ENCODE results near the gene CANT1. TPM values are rescaled to one million over a fixed set of nuclear protein-coding genes. Genes with fewer than 3 reads are reported as not detected.

CANT1 gene
- total and polyA plus RNA-seq, 9 of the 15 experiments (the other 6 are each of a cell fraction or from before 2014, with no cell fraction given) = 2.7 to 66.4 (median 22.5) TPM

- TF ChIP-seq SMARCB1 (IDR thresholded peaks at IDR 0.05; ENCODE audit: insufficient read length, low read depth) = no peak
- no peak for TF ChIP-seq SMAD2 (IDR thresholded peaks at IDR 0.05; ENCODE audit: low read depth, low read length)
- no peak for TF ChIP-seq ZNF695 (CRISPR knock-in tag; IDR thresholded peaks at IDR 0.05)
- TF ChIP-seq ZNF143 (CRISPR knock-in tag; IDR thresholded peaks at IDR 0.05) = peak; percentile 83
- no peak for TF ChIP-seq SETDB1 (IDR thresholded peaks at IDR 0.05; ENCODE audit: low read length)
- no peak for TF ChIP-seq ZSCAN32 (CRISPR knock-in tag; IDR thresholded peaks at IDR 0.05)
- TF ChIP-seq CC2D1A (IDR thresholded peaks at IDR 0.05) = no peak
- no peak for TF ChIP-seq TRIM24 (IDR thresholded peaks at IDR 0.05)
- no peak for TF ChIP-seq FOXA3 (CRISPR knock-in tag; conservative IDR thresholded peaks at IDR 0.05 in 1 of 2, IDR thresholded peaks at IDR 0.05 in 1 of 2)
- no peak for TF ChIP-seq CBX2 (IDR thresholded peaks at IDR 0.05; ENCODE audit: insufficient read depth, low read length, poor library complexity, severe bottlenecking)
- TF ChIP-seq SAP30 (IDR thresholded peaks at IDR 0.05; ENCODE audit: borderline replicate concordance, insufficient read depth, low read depth, low read length, poor library complexity, severe bottlenecking) = peak; percentile 70
- TF ChIP-seq NCOA6 (IDR thresholded peaks at IDR 0.05) = no peak
- TF ChIP-seq GTF3C2 (IDR thresholded peaks at IDR 0.05; ENCODE audit: borderline replicate concordance, extremely low read depth, insufficient read length) = no peak
- TF ChIP-seq JUNB (CRISPR knock-in tag; conservative IDR thresholded peaks at IDR 0.05) = no peak
- TF ChIP-seq SAFB (IDR thresholded peaks at IDR 0.05; ENCODE audit: borderline replicate concordance, low read depth, low read length) = no peak
- TF ChIP-seq RBFOX2 (IDR thresholded peaks at IDR 0.05; ENCODE audit: low read depth, low read length) = peak; percentile 87
- TF ChIP-seq SRSF7 (optimal IDR thresholded peaks at IDR 0.05; ENCODE audit: low read depth, low read length) = no peak
- no peak for TF ChIP-seq RBM17 (IDR thresholded peaks at IDR 0.05; ENCODE audit: borderline replicate concordance, low read depth, low read length)
- TF ChIP-seq CSDE1 (IDR thresholded peaks at IDR 0.05) = no peak
- TF ChIP-seq PTTG1 (tag; IDR thresholded peaks at IDR 0.05; ENCODE audit: low read depth) = no peak
- TF ChIP-seq ZNF12 (CRISPR knock-in tag; IDR thresholded peaks at IDR 0.05) = no peak
- TF ChIP-seq NR2C2 (CRISPR knock-in tag; IDR thresholded peaks at IDR 0.05) = no peak
- TF ChIP-seq NR2C2 (tag; IDR thresholded peaks at IDR 0.05) = peak; percentile 94
- no peak for TF ChIP-seq RAD51 (IDR thresholded peaks at IDR 0.05; ENCODE audit: borderline replicate concordance, low read depth)
- TF ChIP-seq TCF7 (IDR thresholded peaks at IDR 0.05; ENCODE audit: borderline replicate concordance) = no peak
- peak; percentile 40; the same call in 1 of the 2 replicates for TF ChIP-seq RHOXF2B (CRISPR knock-in tag; conservative IDR thresholded peaks at IDR 0.05)
- TF ChIP-seq ZNF263 (CRISPR knock-in tag; IDR thresholded peaks at IDR 0.05; ENCODE audit: borderline replicate concordance) = no peak
- no peak for TF ChIP-seq KDM2B (CRISPR knock-in tag; IDR thresholded peaks at IDR 0.05)
- no peak for TF ChIP-seq GABPB2 (CRISPR knock-in tag; conservative IDR thresholded peaks at IDR 0.05)
Observed at GRCh38 chr17:79009397-79010303, at the start of gene CANT1 (continued).
